ENCODE measurements around the gene GPR107.

Gene GPR107

GRCh38 chr9:130064621-130065020 lies 10.9 kb downstream of the GPR107 start:
- H4K20me1 ChIP-seq (ENCODE audit: insufficient read depth), result no peaks in the 10 kb centered on the region
- no peak for TF ChIP-seq CTCF (conservative IDR thresholded peaks at IDR 0.05; ENCODE audit: low read depth, low read length)

GRCh38 chr9:130069048-130069447 lies 15.3 kb downstream of the GPR107 start:
- H3K4me1 ChIP-seq (ENCODE audit: low read depth, poor library complexity, severe bottlenecking), result peaks cover 36% of the 10 kb centered on the region
- no peak overlapping the region for H3K9ac ChIP-seq
- no peaks in the 10 kb centered on the region for H3K27me3 ChIP-seq (ENCODE audit: insufficient read depth, low read depth)
- H3K79me2 ChIP-seq (ENCODE audit: insufficient read depth, low read depth), result peaks cover 45% of the 10 kb centered on the region
- H3K4me3 ChIP-seq (IDR thresholded peaks at IDR 0.05; ENCODE audit: insufficient read depth, low read depth, low read length), result no peak overlapping the region
- TF ChIP-seq CTCF (conservative IDR thresholded peaks at IDR 0.05; ENCODE audit: low read depth, low read length), result no peak
- H2AFZ ChIP-seq (ENCODE audit: low read depth), result no peak overlapping the region
- peak overlapping the region; percentile 75 for H3K27ac ChIP-seq
- no peaks in the 10 kb centered on the region for H4K20me1 ChIP-seq (ENCODE audit: insufficient read depth)
- peak overlapping the region; percentile 77; the same call in 1 of the 2 replicates for H3K4me2 ChIP-seq
- no peaks in the 10 kb centered on the region for H3K36me3 ChIP-seq (ENCODE audit: insufficient read depth)

More at GRCh38 chr9:130064621-130065020, 10.9 kb downstream of the GPR107 start:
- Histone ChIP-seq H3K36me3 (ENCODE audit: insufficient read depth) (no peaks in the 10 kb centered on the region), H3K9ac (no peak overlapping the region), H3K4me1 (ENCODE audit: low read depth, poor library complexity, severe bottlenecking) (peaks cover 26% of the 10 kb centered on the region), H2AFZ (ENCODE audit: low read depth) (no peak overlapping the region), H3K27me3 (ENCODE audit: insufficient read depth, low read depth) (no peaks in the 10 kb centered on the region), H3K79me2 (ENCODE audit: insufficient read depth, low read depth) (peaks cover 52% of the 10 kb centered on the region), H3K4me3 (IDR thresholded peaks at IDR 0.05; ENCODE audit: insufficient read depth, low read depth, low read length) (no peak overlapping the region), H3K4me2 (no peak overlapping the region), H3K27ac (no peak overlapping the region)

GRCh38 chr9:130072515-130073235 lies 19.0 kb downstream of the GPR107 start:
- Histone ChIP-seq H3K4me3 (IDR thresholded peaks at IDR 0.05; ENCODE audit: insufficient read depth, low read depth, low read length) (no peak overlapping the region), H3K79me2 (ENCODE audit: insufficient read depth, low read depth) (peaks cover 32% of the 10 kb centered on the region), H3K4me2 (no peak overlapping the region), H3K4me1 (ENCODE audit: low read depth, poor library complexity, severe bottlenecking) (peaks cover 29% of the 10 kb centered on the region), H3K27ac (no peak overlapping the region), H3K27me3 (ENCODE audit: insufficient read depth, low read depth) (no peaks in the 10 kb centered on the region), H3K9ac (no peak overlapping the region), H2AFZ (ENCODE audit: low read depth) (no peak overlapping the region), H3K36me3 (ENCODE audit: insufficient read depth) (peaks cover 6% of the 10 kb centered on the region; the same call in 1 of the 2 replicates), H4K20me1 (ENCODE audit: insufficient read depth) (no peaks in the 10 kb centered on the region)
- TF ChIP-seq CTCF (conservative IDR thresholded peaks at IDR 0.05; ENCODE audit: low read depth, low read length), result no peak

- H3K27ac ChIP-seq, result no peak overlapping the region
- no peaks in the 10 kb centered on the region for H3K27me3 ChIP-seq (ENCODE audit: insufficient read depth, low read depth)
- H3K4me3 ChIP-seq (IDR thresholded peaks at IDR 0.05; ENCODE audit: insufficient read depth, low read depth, low read length), result no peak overlapping the region
- H4K20me1 ChIP-seq (ENCODE audit: insufficient read depth), result no peaks in the 10 kb centered on the region
- TF ChIP-seq CTCF (conservative IDR thresholded peaks at IDR 0.05; ENCODE audit: low read depth, low read length), result no peak
- peaks cover 25% of the 10 kb centered on the region for H3K79me2 ChIP-seq (ENCODE audit: insufficient read depth, low read depth)
- no peak overlapping the region for H3K4me2 ChIP-seq
- H3K4me1 ChIP-seq (ENCODE audit: low read depth, poor library complexity, severe bottlenecking), result peaks cover 22% of the 10 kb centered on the region
- peaks cover 6% of the 10 kb centered on the region; the same call in 1 of the 2 replicates for H3K36me3 ChIP-seq (ENCODE audit: insufficient read depth)
- H2AFZ ChIP-seq (ENCODE audit: low read depth), result no peak overlapping the region
- H3K9ac ChIP-seq, result no peak overlapping the region
Measured at GRCh38 chr9:130073373-130073772, 19.7 kb downstream of the GPR107 start.

Measured in KMS-11 (cell line).